HG02870 (cell line): Measurements from ENCODE around the gene PIGO.
A peak's percentile ranks its signal among the peaks of the same experiment; 100 is the strongest.

Experiments
- ATAC-seq: cut with Tn5 transposase; IDR thresholded peaks from one replicate; pipeline ENCODE4 v1.9.1; 2021; ENCODE audit warnings: mild to moderate bottlenecking, moderate library complexity; ENCODE audit not compliant: unreplicated experiment

Gene PIGO

GRCh38 chr9:35072461-35073278 lies 23.7 kb downstream of the PIGO start, which contains the start of gene VCP:
Gene VCP (minus strand): TSS chr9:35072625. CDS start chr9:35072353, 272 bp downstream.
- peak; percentile 85 for ATAC-seq

GRCh38 chr9:35071814-35072460 lies 24.5 kb downstream of the PIGO start:
- ATAC-seq: peak; percentile 40

GRCh38 chr9:35070823-35071813 lies 25.3 kb downstream of the PIGO start:
- ATAC-seq: no peak

- ATAC-seq: no peak
Observed at GRCh38 chr9:35069020-35069419, 27.4 kb downstream of the PIGO start.

- ATAC-seq: no peak
Observed at GRCh38 chr9:35067056-35067455, 29.3 kb downstream of the PIGO start.

GRCh38 chr9:35060548-35061207 lies 35.7 kb downstream of the PIGO start:
- no peak for ATAC-seq

GRCh38 chr9:35059438-35059837 lies 37.0 kb downstream of the PIGO start:
- ATAC-seq: no peak

- ATAC-seq: no peak
Observed at GRCh38 chr9:35057271-35057620, 39.1 kb downstream of the PIGO start.

- ATAC-seq: no peak
Observed at GRCh38 chr9:35056571-35057270, 39.7 kb downstream of the PIGO start.

GRCh38 chr9:35054871-35055644 lies 41.3 kb downstream of the PIGO start:
- ATAC-seq: no peak

- ATAC-seq: no peak
Observed at GRCh38 chr9:35054185-35054835, 42.1 kb downstream of the PIGO start.

GRCh38 chr9:35051069-35051967 lies 45.1 kb downstream of the PIGO start:
- no peak for ATAC-seq

- no peak for ATAC-seq
Observed at GRCh38 chr9:35048511-35048910, 47.9 kb downstream of the PIGO start.

GRCh38 chr9:35044071-35044470 lies 52.3 kb downstream of the PIGO start:
- no peak for ATAC-seq

- ATAC-seq: no peak
Observed at GRCh38 chr9:35042891-35043545, 53.4 kb downstream of the PIGO start.

- no peak for ATAC-seq
Observed at GRCh38 chr9:35042081-35042604, 54.2 kb downstream of the PIGO start.
